Effector memory CD4-positive, alpha-beta T cell (primary cell): Measurements from ENCODE around the gene A1CF.
"Not testable (repeated sequence)": the region's sequence is repeated elsewhere in the genome, so short reads cannot be mapped to it uniquely, and the experiment has no call there.

ENCODE experiments used
- DNase-seq, 3 donors: peaks; one replicate each; pipeline ENCODE4 v3.0.0-alpha.2; 2020
- H3K27ac ChIP-seq: 2 replicates; pipeline ENCODE4 v1.7.0; 2013; ENCODE audit warnings: mild to moderate bottlenecking, low read length, moderate library complexity; ENCODE audit not compliant: insufficient read depth, poor library complexity, severe bottlenecking
- H3K27me3 ChIP-seq: replicated peaks from 2 replicates; pipeline ENCODE4 v1.7.0; 2013; ENCODE audit warnings: mild to moderate bottlenecking, low read length; ENCODE audit not compliant: insufficient read depth, control insufficient read depth, poor library complexity, severe bottlenecking
- H3K36me3 ChIP-seq: 2 replicates; pipeline ENCODE4 v1.7.0; 2013; ENCODE audit warnings: mild to moderate bottlenecking, low read length, moderate library complexity; ENCODE audit not compliant: control insufficient read depth, insufficient read depth
- H3K4me1 ChIP-seq: 2 replicates; pipeline ENCODE4 v1.7.0; 2013; ENCODE audit warnings: low read length, mild to moderate bottlenecking; ENCODE audit not compliant: control insufficient read depth, insufficient read depth, poor library complexity, severe bottlenecking
- H3K4me3 ChIP-seq: 2 replicates; pipeline ENCODE4 v1.7.0; 2013; ENCODE audit warnings: low read length, low read depth, mild to moderate bottlenecking; ENCODE audit not compliant: insufficient read depth, poor library complexity, severe bottlenecking
- H3K9me3 ChIP-seq: 2 replicates; pipeline ENCODE4 v1.7.0; 2013; ENCODE audit warnings: mild to moderate bottlenecking, low read length, moderate library complexity; ENCODE audit not compliant: control insufficient read depth

Gene A1CF

DNA sequence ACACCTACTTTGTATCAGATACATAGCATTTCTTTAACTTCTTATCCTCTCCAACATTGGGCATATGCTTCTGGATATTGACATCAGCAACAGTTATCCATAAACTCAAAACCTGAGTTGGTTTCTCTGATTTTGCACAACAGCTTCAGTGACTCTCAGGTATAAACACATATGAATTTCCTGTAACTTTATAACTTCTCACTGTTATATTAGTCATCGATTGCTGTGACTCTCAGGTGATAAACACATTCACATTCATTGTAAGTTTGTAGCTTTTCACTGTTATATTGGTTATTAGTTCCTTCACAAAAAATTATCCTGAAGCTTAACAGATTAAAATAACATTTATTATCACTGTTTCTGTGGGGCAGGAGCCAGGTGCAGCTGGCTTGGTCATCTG, 88.7 kb downstream of the A1CF start:
- no peaks in the 10 kb centered on the region for H3K4me1 ChIP-seq
- H3K27ac ChIP-seq = no peak overlapping the region
- no peaks in the 10 kb centered on the region for H3K27me3 ChIP-seq
- no peak overlapping the region for H3K4me3 ChIP-seq
- H3K36me3 ChIP-seq = no peaks in the 10 kb centered on the region
- H3K9me3 ChIP-seq = no peaks in the 10 kb centered on the region
- DNase-seq = no peak

DNA sequence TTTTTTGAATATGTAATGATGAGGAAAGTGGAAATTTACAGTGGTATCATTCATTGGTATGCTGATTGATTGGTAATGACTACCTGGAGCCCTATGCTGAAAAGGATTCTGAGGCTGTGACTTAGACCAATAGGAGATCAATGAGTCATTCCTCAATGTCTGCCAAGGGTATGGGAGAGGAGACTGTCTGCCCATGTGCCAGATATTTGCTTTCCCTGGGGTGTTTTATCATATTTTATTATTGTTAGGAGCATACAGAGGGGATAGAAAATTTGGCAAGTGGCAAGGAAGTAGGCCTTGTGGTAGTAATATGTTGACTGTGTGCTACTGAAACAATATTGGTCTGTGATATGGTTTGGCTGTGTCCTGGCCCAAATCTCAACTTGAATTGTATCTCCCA, 90.9 kb downstream of the A1CF start:
- Histone ChIP-seq H3K27ac (no peak overlapping the region), H3K27me3 (no peaks in the 10 kb centered on the region), H3K4me3 (no peak overlapping the region), H3K9me3 (no peaks in the 10 kb centered on the region), H3K36me3 (no peaks in the 10 kb centered on the region), H3K4me1 (no peaks in the 10 kb centered on the region)
- no peak for DNase-seq

DNA sequence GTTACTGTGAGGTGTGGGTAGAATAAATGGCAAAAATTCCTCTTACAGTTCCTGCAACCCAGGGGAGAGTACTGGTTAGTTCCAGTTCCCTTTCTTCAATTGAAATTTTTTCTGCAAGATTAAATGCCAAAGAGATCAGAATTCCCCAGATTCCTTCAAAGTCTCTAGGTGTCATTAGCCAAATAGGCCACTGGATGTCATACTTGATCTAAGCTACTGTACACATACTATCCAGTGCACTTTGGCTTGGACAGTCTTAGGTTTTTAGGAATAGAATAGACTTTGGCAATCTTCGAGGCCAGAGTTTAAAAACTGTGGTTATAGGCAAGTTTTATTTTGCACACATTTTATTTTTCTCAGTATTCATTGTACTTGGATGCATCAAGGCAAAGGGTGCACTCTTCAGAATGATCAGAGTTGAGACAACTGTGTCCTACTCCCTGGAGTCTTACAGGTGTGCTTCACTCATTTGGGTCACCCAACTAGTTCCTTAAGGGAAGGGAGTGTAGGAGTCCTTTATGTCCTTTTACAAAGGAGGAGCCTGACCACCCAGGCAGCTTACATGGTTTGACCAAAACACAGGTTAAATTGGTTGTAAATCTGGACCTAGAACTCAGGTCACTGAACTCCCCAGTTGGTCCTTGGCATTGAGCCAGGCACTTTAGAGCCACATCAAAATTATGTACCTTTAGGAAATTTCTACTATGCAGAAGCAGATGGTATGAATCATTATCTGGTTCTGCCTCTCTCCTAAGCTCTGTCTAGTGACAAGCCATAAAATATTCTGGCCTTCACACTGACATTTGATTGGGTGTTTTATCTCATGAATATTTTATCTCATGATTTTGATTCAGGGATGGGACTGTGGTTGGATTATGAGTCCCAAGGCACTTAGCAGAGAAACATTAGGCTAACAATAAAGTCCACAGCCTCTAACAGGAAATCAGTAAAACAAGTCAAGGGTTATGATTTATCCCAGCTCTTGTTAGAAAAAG, 96.2 kb downstream of the A1CF start:
- DNase-seq = no peak

DNA sequence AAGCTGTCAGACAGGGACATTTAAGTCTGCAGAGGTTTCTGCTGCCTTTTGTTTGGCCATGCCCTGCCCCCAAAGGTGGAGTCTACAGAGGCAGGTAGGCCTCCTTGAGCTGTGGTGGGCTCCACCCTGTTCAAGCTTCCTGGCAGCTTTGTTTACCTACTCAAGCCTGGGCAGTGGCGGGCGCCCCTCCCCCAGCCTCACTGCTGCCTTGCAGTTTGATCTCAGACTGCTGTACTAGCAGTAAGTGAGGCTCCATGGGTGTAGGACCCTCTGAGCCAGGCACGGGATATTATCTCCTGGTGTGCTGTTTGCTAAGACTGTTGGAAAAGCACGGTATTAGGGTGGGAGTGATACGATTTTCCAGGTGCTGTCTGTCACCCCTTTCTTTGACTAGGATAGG, 97.5 kb downstream of the A1CF start:
- not testable (repeated sequence) for H3K4me1 ChIP-seq, DNase-seq, H3K4me3 ChIP-seq, H3K27me3 ChIP-seq, H3K9me3 ChIP-seq, H3K36me3 ChIP-seq, H3K27ac ChIP-seq

More for the DNA sequence above, 96.2 kb downstream of the A1CF start:
- no peaks in the 10 kb centered on the region for H3K4me1 ChIP-seq
- H3K36me3 ChIP-seq = no peaks in the 10 kb centered on the region
- H3K4me3 ChIP-seq = no peak overlapping the region
- H3K27me3 ChIP-seq = no peaks in the 10 kb centered on the region
- H3K27ac ChIP-seq = no peak overlapping the region
- no peaks in the 10 kb centered on the region for H3K9me3 ChIP-seq

DNA sequence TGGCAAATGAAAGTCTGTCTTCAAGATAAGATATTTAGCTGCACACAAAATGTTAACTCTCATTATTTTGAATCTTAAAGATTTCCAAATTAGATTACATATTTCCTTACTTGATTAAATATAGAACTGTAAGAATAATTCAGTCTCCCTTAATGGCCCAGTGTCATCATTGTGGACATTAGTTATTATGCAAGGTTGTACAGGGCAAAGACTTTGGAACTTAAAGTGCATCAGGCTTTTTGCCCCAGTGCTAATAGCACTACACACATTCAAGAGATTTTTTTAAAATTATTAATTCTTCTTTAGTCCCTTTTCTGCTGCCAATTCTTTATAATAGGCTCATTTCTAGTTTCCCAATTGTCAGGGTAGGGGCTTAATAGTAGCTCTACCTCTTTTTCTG, 103.4 kb downstream of the A1CF start:
- H3K4me1 ChIP-seq, H3K36me3 ChIP-seq, H3K27ac ChIP-seq, H3K9me3 ChIP-seq, DNase-seq, H3K4me3 ChIP-seq, H3K27me3 ChIP-seq: not testable (repeated sequence)

DNA sequence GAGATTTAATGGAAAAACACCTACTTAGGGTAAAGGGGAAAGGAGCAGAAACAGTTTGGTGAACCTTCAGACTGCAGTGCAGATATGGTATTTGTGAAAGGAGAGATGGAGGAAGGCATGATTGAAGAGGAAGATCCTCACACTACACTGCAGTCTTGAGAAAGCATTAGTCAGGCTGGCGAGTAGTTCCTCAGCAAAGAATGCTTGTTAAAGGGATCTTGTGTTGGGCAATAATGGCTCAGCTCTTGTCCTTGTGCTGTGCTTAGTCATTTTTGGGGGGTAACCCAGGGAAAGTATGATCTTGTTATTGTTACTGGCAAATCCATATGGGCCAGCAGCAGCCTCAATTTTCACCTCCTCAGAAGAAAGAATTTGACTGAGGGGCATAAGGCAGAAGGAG, 105.4 kb downstream of the A1CF start:
- H3K9me3 ChIP-seq, H3K27ac ChIP-seq: not testable (repeated sequence)

DNA sequence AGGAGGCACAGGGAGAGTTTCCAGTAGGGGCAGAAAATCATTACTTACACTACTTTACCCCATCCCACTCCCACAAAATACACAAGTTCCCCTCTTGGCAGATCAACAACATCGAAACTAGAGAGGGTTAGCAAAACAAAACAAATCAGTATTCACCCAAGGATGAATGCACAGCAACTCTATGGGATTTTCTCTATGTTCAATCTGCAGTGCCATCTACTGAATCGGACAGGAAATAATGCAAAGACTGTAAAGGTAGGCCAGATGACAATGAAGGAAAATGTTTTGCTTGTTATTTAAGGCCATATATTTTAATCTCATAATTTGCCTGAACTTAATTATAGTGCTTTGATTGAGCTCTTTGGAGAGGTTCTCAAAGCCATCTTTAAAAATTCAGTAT, 110.6 kb downstream of the A1CF start:
- not testable (repeated sequence) for H3K27ac ChIP-seq, H3K9me3 ChIP-seq, DNase-seq, H3K4me1 ChIP-seq, H3K36me3 ChIP-seq, H3K27me3 ChIP-seq, H3K4me3 ChIP-seq

More for the DNA sequence above, 105.4 kb downstream of the A1CF start:
- H3K36me3 ChIP-seq, H3K4me1 ChIP-seq, DNase-seq, H3K27me3 ChIP-seq, H3K4me3 ChIP-seq: not testable (repeated sequence)

DNA sequence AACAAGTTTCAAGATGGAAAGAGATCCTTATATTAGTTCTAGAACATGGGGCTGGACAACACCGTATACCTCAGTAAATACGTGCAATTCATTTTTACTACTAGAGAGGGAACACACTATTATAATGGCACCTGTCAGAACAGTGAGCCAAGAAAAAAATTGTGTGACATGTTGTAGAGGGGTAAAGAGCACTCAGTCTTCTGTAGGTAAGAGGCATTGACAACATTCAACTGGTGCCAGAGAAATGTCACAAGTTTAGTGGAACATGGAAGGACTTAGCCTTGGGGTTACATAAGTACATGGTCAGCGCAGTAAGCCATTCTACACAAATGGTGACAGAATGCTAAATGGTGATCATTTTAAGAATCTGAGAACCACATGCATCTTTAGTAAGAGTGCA, 113.4 kb downstream of the A1CF start:
- H3K4me3 ChIP-seq, DNase-seq, H3K36me3 ChIP-seq, H3K4me1 ChIP-seq, H3K9me3 ChIP-seq, H3K27ac ChIP-seq, H3K27me3 ChIP-seq: not testable (repeated sequence)

DNA sequence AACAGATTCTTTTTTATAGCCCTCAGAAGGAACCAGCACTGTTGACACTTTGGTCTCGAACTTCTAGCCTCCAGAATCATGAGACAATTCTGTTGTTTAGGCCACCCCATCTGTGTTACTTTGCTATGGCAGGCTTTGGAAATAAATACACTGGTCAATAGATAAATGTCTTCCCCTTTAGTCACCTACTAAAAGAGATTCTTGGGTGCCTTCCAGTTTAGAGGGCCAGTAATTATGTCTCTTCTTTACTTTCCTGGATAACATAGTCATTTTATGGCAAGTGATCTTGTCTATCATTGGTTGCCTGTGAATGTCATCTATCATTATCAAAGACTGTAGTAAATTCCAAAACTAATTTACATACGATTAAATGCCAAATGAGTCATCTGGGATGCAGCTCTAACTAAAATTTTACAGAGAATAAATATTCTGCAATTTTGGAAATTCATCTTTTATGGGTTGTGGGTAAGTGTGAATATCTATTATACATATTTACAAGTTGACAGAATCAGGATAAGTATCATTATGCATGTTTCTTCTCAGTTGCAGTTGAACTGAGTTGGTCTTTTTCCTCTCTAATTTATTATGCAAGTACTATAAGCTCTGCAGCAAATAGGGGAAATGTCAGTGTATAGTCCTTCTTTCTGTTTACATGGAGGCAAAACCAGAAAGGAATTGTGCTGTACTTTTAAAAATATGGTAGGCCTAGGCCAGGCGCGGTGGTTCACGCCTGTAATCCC, 118.5 kb downstream of the A1CF start:
- H3K4me3 ChIP-seq, H3K4me1 ChIP-seq, H3K36me3 ChIP-seq, H3K9me3 ChIP-seq, H3K27ac ChIP-seq, H3K27me3 ChIP-seq, DNase-seq: not testable (repeated sequence)
